Measurements from ENCODE around the gene PHLDB2. TPM values are rescaled to one million over a fixed set of nuclear protein-coding genes. Genes with fewer than 3 reads are reported as not detected.

PHLDB2 gene
- polyA plus RNA-seq, 2 of the 4 experiments (the other 2 are of a cell fraction), result 39.5 to 50.6 TPM

DNA sequence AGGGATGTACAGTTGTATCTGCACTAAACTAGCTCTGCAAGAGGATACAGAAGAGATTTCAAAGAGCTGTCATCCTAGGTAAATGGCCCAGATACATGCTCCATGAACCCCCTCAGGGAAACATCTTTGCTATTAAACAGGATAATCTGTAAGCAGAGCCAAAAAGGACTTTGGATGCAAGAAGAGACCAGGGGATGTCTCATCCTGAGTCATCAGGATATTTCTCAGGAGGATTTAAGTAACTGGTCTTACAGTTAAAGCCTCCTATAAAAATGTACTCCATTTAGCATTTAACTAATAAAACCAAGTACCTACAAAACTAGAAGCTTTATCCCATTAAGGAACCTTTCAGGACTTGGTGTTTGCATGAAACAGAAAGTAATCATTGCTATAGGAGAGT is 48.2 kb upstream of the PHLDB2 start (continued):
- TF ChIP-seq FOSL2 (IDR thresholded peaks at IDR 0.05), result peak; percentile 93
- TF ChIP-seq FOSL2 (CRISPR knock-in tag; IDR thresholded peaks at IDR 0.05), result peak; percentile 85
- no peak for TF ChIP-seq KDM1A (IDR thresholded peaks at IDR 0.05; ENCODE audit: low read depth)
- TF ChIP-seq RAD21 (conservative IDR thresholded peaks at IDR 0.05 in 1 of 2, IDR thresholded peaks at IDR 0.05 in 1 of 2), result no peak
- peak; percentile 13; the same call in 1 of the 2 replicates for TF ChIP-seq GATA3 (IDR thresholded peaks at IDR 0.05; ENCODE audit: borderline replicate concordance)
- TF ChIP-seq CBX2 (IDR thresholded peaks at IDR 0.05; ENCODE audit: borderline replicate concordance, low read depth), result no peak
- TF ChIP-seq TP53 (CRISPR knock-in tag; IDR thresholded peaks at IDR 0.05), result no peak
- no peak for TF ChIP-seq RNF2 (IDR thresholded peaks at IDR 0.05; ENCODE audit: borderline replicate concordance, low read depth)
- no peak for TF ChIP-seq MAFK (IDR thresholded peaks at IDR 0.05; ENCODE audit: partially characterized antibody)
- TF ChIP-seq JUNB (IDR thresholded peaks at IDR 0.05), result peak; percentile 86
- peak; percentile 19; the same call in 1 of the 3 replicates for TF ChIP-seq SMC3 (IDR thresholded peaks at IDR 0.05)
- no peak for TF ChIP-seq RARB (CRISPR knock-in tag; IDR thresholded peaks at IDR 0.05)
- no peak for TF ChIP-seq SREBF2 (IDR thresholded peaks at IDR 0.05)
- TF ChIP-seq EP300 (IDR thresholded peaks at IDR 0.05), result no peak
- TF ChIP-seq, protein P1, sequence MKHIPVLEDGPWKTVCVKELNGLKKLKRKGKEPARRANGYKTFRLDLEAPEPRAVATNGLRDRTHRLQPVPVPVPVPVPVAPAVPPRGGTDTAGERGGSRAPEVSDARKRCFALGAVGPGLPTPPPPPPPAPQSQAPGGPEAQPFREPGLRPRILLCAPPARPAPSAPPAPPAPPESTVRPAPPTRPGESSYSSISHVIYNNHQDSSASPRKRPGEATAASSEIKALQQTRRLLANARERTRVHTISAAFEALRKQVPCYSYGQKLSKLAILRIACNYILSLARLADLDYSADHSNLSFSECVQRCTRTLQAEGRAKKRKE (CRISPR knock-in tag; IDR thresholded peaks at IDR 0.05; ENCODE audit: low read depth), result no peak
- no peak for TF ChIP-seq HDAC2 (IDR thresholded peaks at IDR 0.05)
- no peak for TF ChIP-seq ZC3H11A (IDR thresholded peaks at IDR 0.05)
- no peak for TF ChIP-seq PHF8 (IDR thresholded peaks at IDR 0.05; ENCODE audit: borderline replicate concordance, low read depth)
- TF ChIP-seq CEBPB (IDR thresholded peaks at IDR 0.05), result peak in 1 of 2 experiments; percentile 42; a peak in 1 of 4 replicates
- TF ChIP-seq EHF (CRISPR knock-in tag; IDR thresholded peaks at IDR 0.05), result no peak
- TF ChIP-seq HEYL (CRISPR knock-in tag; IDR thresholded peaks at IDR 0.05), result no peak
- no peak for TF ChIP-seq RCOR1 (IDR thresholded peaks at IDR 0.05; ENCODE audit: low read depth, low read length)
- no peak for TF ChIP-seq TFCP2L1 (CRISPR knock-in tag; IDR thresholded peaks at IDR 0.05)
- no peak for TF ChIP-seq BCL3 (IDR thresholded peaks at IDR 0.05)
- TF ChIP-seq ZFP36 (IDR thresholded peaks at IDR 0.05; ENCODE audit: borderline replicate concordance, partially characterized antibody), result no peak
- TF ChIP-seq POLR2A (IDR thresholded peaks at IDR 0.05; ENCODE audit: low read length), result no peak
- TF ChIP-seq FOXS1 (CRISPR knock-in tag; IDR thresholded peaks at IDR 0.05), result no peak

DNA sequence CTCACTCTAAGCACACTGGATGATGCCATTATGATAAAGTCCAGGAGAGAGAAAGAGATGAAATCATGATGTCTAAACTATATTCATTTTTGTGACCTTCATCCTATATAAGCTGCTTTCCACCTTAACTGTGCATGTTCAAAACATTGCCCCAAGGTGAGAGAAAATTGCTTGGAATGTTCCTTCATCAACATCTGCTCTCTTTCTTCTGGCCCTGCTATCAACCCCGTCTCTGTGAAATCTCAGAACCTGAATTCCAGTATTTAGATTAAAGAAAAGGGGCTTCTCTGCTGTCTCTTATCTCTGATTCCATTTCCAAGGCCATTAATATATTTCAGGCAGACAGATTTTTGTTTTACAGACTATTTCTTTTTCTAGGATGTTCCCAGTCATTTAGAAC is 47.3 kb upstream of the PHLDB2 start:
- WGBS (ENCODE audit: missing lambda C conversion rate), result 89% methylated on average over 1 of the region's 1 CpG
- POLR2A ChIA-PET, result no interaction called here
- Histone ChIP-seq H3K4me2 (peak overlapping the region; percentile 85), H3K4me1 (peaks cover 64% of the 10 kb centered on the region), H3K27ac (peak overlapping the region; percentile 72 to 84), H3K4me3 (no peak overlapping the region), H3K9me3 (peaks cover 28% of the 10 kb centered on the region)
- DNase-seq (ENCODE audit: low read depth in 1 of 2, low spot score in 1 of 2) (no peak), FAIRE-seq (no peak), ATAC-seq (no peak)
- TF ChIP-seq HEYL (CRISPR knock-in tag; IDR thresholded peaks at IDR 0.05) (no peak), KDM5A (IDR thresholded peaks at IDR 0.05) (no peak), CHD2 (IDR thresholded peaks at IDR 0.05; ENCODE audit: low read length, partially characterized antibody) (no peak), EHMT2 (IDR thresholded peaks at IDR 0.05; ENCODE audit: low read depth) (no peak), KDM1A (IDR thresholded peaks at IDR 0.05; ENCODE audit: low read depth) (no peak), GATA3 (IDR thresholded peaks at IDR 0.05; ENCODE audit: borderline replicate concordance) (no peak), MYC (IDR thresholded peaks at IDR 0.05; ENCODE audit: borderline replicate concordance, low read length) (no peak), EP300 (IDR thresholded peaks at IDR 0.05) (no peak), NPAS2 (CRISPR knock-in tag; IDR thresholded peaks at IDR 0.05; ENCODE audit: borderline replicate concordance) (no peak), HOXB5 (CRISPR knock-in tag; IDR thresholded peaks at IDR 0.05) (no peak), RARB (CRISPR knock-in tag; IDR thresholded peaks at IDR 0.05) (no peak), MAX (IDR thresholded peaks at IDR 0.05) (no peak), FOSL2 (IDR thresholded peaks at IDR 0.05) (no peak), FOSL2 (CRISPR knock-in tag; IDR thresholded peaks at IDR 0.05) (no peak), SREBF2 (IDR thresholded peaks at IDR 0.05) (no peak), ZNF302 (CRISPR knock-in tag; IDR thresholded peaks at IDR 0.05) (no peak)
- TF ChIP-seq, protein P2, sequence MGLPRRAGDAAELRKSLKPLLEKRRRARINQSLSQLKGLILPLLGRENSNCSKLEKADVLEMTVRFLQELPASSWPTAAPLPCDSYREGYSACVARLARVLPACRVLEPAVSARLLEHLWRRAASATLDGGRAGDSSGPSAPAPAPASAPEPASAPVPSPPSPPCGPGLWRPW (IDR thresholded peaks at IDR 0.05), result no peak
- CTCF ChIA-PET, result interaction anchor here (1.0 to 2.8 kb wide), 4 partner anchors 8 to 94 kb away, joined by 3 to 12 read pairs (median 6); no protein-coding TSS in a partner anchor
